Measurements from ENCODE around the gene NDUFB11.

Gene NDUFB11

GRCh38 chrX:47171996-47172395 lies 27.5 kb upstream of the NDUFB11 start:
- no peak for TF ChIP-seq ZNF70 (CRISPR knock-in tag; IDR thresholded peaks at IDR 0.05)
- no peak for TF ChIP-seq PATZ1 (CRISPR knock-in tag; IDR thresholded peaks at IDR 0.05; ENCODE audit: borderline replicate concordance)
- no peak for TF ChIP-seq TCF4 (CRISPR knock-in tag; IDR thresholded peaks at IDR 0.05; ENCODE audit: borderline replicate concordance)
- TF ChIP-seq ZNF565 (CRISPR knock-in tag; conservative IDR thresholded peaks at IDR 0.05; ENCODE audit: low read depth) = no peak
- TF ChIP-seq, protein P1, sequence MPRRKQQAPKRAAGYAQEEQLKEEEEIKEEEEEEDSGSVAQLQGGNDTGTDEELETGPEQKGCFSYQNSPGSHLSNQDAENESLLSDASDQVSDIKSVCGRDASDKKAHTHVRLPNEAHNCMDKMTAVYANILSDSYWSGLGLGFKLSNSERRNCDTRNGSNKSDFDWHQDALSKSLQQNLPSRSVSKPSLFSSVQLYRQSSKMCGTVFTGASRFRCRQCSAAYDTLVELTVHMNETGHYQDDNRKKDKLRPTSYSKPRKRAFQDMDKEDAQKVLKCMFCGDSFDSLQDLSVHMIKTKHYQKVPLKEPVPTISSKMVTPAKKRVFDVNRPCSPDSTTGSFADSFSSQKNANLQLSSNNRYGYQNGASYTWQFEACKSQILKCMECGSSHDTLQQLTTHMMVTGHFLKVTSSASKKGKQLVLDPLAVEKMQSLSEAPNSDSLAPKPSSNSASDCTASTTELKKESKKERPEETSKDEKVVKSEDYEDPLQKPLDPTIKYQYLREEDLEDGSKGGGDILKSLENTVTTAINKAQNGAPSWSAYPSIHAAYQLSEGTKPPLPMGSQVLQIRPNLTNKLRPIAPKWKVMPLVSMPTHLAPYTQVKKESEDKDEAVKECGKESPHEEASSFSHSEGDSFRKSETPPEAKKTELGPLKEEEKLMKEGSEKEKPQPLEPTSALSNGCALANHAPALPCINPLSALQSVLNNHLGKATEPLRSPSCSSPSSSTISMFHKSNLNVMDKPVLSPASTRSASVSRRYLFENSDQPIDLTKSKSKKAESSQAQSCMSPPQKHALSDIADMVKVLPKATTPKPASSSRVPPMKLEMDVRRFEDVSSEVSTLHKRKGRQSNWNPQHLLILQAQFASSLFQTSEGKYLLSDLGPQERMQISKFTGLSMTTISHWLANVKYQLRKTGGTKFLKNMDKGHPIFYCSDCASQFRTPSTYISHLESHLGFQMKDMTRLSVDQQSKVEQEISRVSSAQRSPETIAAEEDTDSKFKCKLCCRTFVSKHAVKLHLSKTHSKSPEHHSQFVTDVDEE (CRISPR knock-in tag; IDR thresholded peaks at IDR 0.05) = no peak
- no peak for TF ChIP-seq CSDC2 (CRISPR knock-in tag; IDR thresholded peaks at IDR 0.05)
- TF ChIP-seq RARB (CRISPR knock-in tag; IDR thresholded peaks at IDR 0.05) = no peak
- no peak for TF ChIP-seq ISL1 (CRISPR knock-in tag; IDR thresholded peaks at IDR 0.05)
- no peak for TF ChIP-seq ZFP30 (CRISPR knock-in tag; IDR thresholded peaks at IDR 0.05)
- TF ChIP-seq, protein P2, sequence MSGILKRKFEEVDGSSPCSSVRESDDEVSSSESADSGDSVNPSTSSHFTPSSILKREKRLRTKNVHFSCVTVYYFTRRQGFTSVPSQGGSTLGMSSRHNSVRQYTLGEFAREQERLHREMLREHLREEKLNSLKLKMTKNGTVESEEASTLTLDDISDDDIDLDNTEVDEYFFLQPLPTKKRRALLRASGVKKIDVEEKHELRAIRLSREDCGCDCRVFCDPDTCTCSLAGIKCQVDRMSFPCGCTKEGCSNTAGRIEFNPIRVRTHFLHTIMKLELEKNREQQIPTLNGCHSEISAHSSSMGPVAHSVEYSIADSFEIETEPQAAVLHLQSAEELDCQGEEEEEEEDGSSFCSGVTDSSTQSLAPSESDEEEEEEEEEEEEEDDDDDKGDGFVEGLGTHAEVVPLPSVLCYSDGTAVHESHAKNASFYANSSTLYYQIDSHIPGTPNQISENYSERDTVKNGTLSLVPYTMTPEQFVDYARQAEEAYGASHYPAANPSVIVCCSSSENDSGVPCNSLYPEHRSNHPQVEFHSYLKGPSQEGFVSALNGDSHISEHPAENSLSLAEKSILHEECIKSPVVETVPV (CRISPR knock-in tag; IDR thresholded peaks at IDR 0.05) = no peak
- TF ChIP-seq ZC3H10 (CRISPR knock-in tag; IDR thresholded peaks at IDR 0.05) = no peak
- TF ChIP-seq CREB5 (CRISPR knock-in tag; IDR thresholded peaks at IDR 0.05; ENCODE audit: low read depth) = no peak
- no peak for TF ChIP-seq TOX (CRISPR knock-in tag; IDR thresholded peaks at IDR 0.05; ENCODE audit: borderline replicate concordance)
- no peak for TF ChIP-seq OSR1 (CRISPR knock-in tag; IDR thresholded peaks at IDR 0.05)
- TF ChIP-seq GLIS3 (CRISPR knock-in tag; IDR thresholded peaks at IDR 0.05) = no peak

GRCh38 chrX:47170861-47171692 lies 26.6 kb upstream of the NDUFB11 start:
- ATAC-seq = peak; percentile 26; the same call in 2 of the 3 replicates
- TF ChIP-seq ARNTL (CRISPR knock-in tag; IDR thresholded peaks at IDR 0.05; ENCODE audit: borderline replicate concordance, low read depth) (no peak), GLIS3 (CRISPR knock-in tag; IDR thresholded peaks at IDR 0.05) (no peak), ESRRG (CRISPR knock-in tag; IDR thresholded peaks at IDR 0.05) (no peak), OSR1 (CRISPR knock-in tag; IDR thresholded peaks at IDR 0.05) (no peak), ZNF70 (CRISPR knock-in tag; IDR thresholded peaks at IDR 0.05) (no peak), TOX (CRISPR knock-in tag; IDR thresholded peaks at IDR 0.05; ENCODE audit: borderline replicate concordance) (no peak), SNAI2 (CRISPR knock-in tag; IDR thresholded peaks at IDR 0.05) (no peak), ZNF8 (CRISPR knock-in tag; IDR thresholded peaks at IDR 0.05) (no peak), PPARA (CRISPR knock-in tag; IDR thresholded peaks at IDR 0.05; ENCODE audit: borderline replicate concordance) (no peak)
- TF ChIP-seq, protein P3, sequence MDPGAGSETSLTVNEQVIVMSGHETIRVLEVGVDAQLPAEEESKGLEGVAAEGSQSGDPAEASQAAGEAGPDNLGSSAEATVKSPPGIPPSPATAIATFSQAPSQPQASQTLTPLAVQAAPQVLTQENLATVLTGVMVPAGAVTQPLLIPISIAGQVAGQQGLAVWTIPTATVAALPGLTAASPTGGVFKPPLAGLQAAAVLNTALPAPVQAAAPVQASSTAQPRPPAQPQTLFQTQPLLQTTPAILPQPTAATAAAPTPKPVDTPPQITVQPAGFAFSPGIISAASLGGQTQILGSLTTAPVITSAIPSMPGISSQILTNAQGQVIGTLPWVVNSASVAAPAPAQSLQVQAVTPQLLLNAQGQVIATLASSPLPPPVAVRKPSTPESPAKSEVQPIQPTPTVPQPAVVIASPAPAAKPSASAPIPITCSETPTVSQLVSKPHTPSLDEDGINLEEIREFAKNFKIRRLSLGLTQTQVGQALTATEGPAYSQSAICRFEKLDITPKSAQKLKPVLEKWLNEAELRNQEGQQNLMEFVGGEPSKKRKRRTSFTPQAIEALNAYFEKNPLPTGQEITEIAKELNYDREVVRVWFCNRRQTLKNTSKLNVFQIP (CRISPR knock-in tag; IDR thresholded peaks at IDR 0.05; ENCODE audit: borderline replicate concordance, low read depth) = no peak

More at GRCh38 chrX:47171996-47172395, 27.5 kb upstream of the NDUFB11 start:
- ATAC-seq = no peak

All from SK-N-SH treated with all-trans-retinoic acid at 6 μM for 48 hours (cell line).